ENCODE measurements around the gene CPNE2.

GRCh38 chr16:57104706-57105105 lies 12.3 kb downstream of the CPNE2 start:
- TF ChIP-seq CTCF (IDR thresholded peaks at IDR 0.05) (no peak), POLR2A (IDR thresholded peaks at IDR 0.05; ENCODE audit: low read depth) (no peak), EP300 (IDR thresholded peaks at IDR 0.05) (no peak)
